Effector memory CD4-positive, alpha-beta T cell (primary cell): ENCODE data around the gene RAB11A.

Experiments
- DNase-seq, 3 donors: peaks; one replicate each; pipeline ENCODE4 v3.0.0-alpha.2; 2020
- H3K27ac ChIP-seq: 2 replicates; pipeline ENCODE4 v1.7.0; 2013; ENCODE audit warnings: mild to moderate bottlenecking, low read length, moderate library complexity; ENCODE audit not compliant: insufficient read depth, poor library complexity, severe bottlenecking
- H3K27me3 ChIP-seq: replicated peaks from 2 replicates; pipeline ENCODE4 v1.7.0; 2013; ENCODE audit warnings: mild to moderate bottlenecking, low read length; ENCODE audit not compliant: insufficient read depth, control insufficient read depth, poor library complexity, severe bottlenecking
- H3K36me3 ChIP-seq: 2 replicates; pipeline ENCODE4 v1.7.0; 2013; ENCODE audit warnings: mild to moderate bottlenecking, low read length, moderate library complexity; ENCODE audit not compliant: control insufficient read depth, insufficient read depth
- H3K4me1 ChIP-seq: 2 replicates; pipeline ENCODE4 v1.7.0; 2013; ENCODE audit warnings: low read length, mild to moderate bottlenecking; ENCODE audit not compliant: control insufficient read depth, insufficient read depth, poor library complexity, severe bottlenecking
- H3K4me3 ChIP-seq: 2 replicates; pipeline ENCODE4 v1.7.0; 2013; ENCODE audit warnings: low read length, low read depth, mild to moderate bottlenecking; ENCODE audit not compliant: insufficient read depth, poor library complexity, severe bottlenecking
- H3K9me3 ChIP-seq: 2 replicates; pipeline ENCODE4 v1.7.0; 2013; ENCODE audit warnings: mild to moderate bottlenecking, low read length, moderate library complexity; ENCODE audit not compliant: control insufficient read depth

RAB11A gene

GRCh38 chr15:65881766-65882434 is 12.6 kb downstream of the RAB11A start:
- Histone ChIP-seq H3K4me1 (peaks cover 6% of the 10 kb centered on the region), H3K27me3 (no peaks in the 10 kb centered on the region), H3K9me3 (no peaks in the 10 kb centered on the region), H3K4me3 (peak overlapping the region; percentile 2), H3K36me3 (peaks cover 41% of the 10 kb centered on the region), H3K27ac (no peak overlapping the region)
- no peak for DNase-seq

- no peak overlapping the region for H3K4me3 ChIP-seq
- H3K27me3 ChIP-seq = no peaks in the 10 kb centered on the region
- peaks cover 19% of the 10 kb centered on the region for H3K4me1 ChIP-seq
- H3K27ac ChIP-seq = no peak overlapping the region
- H3K9me3 ChIP-seq = no peaks in the 10 kb centered on the region
- DNase-seq = no peak
- peaks cover 30% of the 10 kb centered on the region for H3K36me3 ChIP-seq
Measured at GRCh38 chr15:65883571-65883970, 14.3 kb downstream of the RAB11A start.

GRCh38 chr15:65884511-65884910 is 15.2 kb downstream of the RAB11A start:
- peak overlapping the region; percentile 21 for H3K27ac ChIP-seq
- H3K4me1 ChIP-seq = peaks cover 19% of the 10 kb centered on the region

GRCh38 chr15:65885668-65886218 is 16.5 kb downstream of the RAB11A start:
- Histone ChIP-seq H3K27ac (no peak overlapping the region), H3K36me3 (peaks cover 21% of the 10 kb centered on the region), H3K4me1 (peaks cover 19% of the 10 kb centered on the region), H3K9me3 (no peaks in the 10 kb centered on the region), H3K4me3 (no peak overlapping the region), H3K27me3 (no peaks in the 10 kb centered on the region)
- no peak for DNase-seq

More at GRCh38 chr15:65884511-65884910, 15.2 kb downstream of the RAB11A start:
- Histone ChIP-seq H3K4me3 (no peak overlapping the region), H3K36me3 (peaks cover 24% of the 10 kb centered on the region), H3K9me3 (no peaks in the 10 kb centered on the region), H3K27me3 (no peaks in the 10 kb centered on the region)
- no peak for DNase-seq

GRCh38 chr15:65887565-65887964 is 18.3 kb downstream of the RAB11A start:
- H3K4me1 ChIP-seq = peaks cover 12% of the 10 kb centered on the region
- peak overlapping the region; percentile 52 for H3K27ac ChIP-seq
- H3K36me3 ChIP-seq = peaks cover 16% of the 10 kb centered on the region
- no peak overlapping the region for H3K4me3 ChIP-seq
- H3K9me3 ChIP-seq = no peaks in the 10 kb centered on the region
- DNase-seq = no peak
- H3K27me3 ChIP-seq = no peaks in the 10 kb centered on the region

GRCh38 chr15:65888981-65889380 is 19.7 kb downstream of the RAB11A start:
- Histone ChIP-seq H3K27me3 (no peaks in the 10 kb centered on the region), H3K27ac (no peak overlapping the region), H3K36me3 (peaks cover 13% of the 10 kb centered on the region), H3K4me3 (no peak overlapping the region), H3K9me3 (no peaks in the 10 kb centered on the region), H3K4me1 (peaks cover 12% of the 10 kb centered on the region)
- DNase-seq = no peak

- no peaks in the 10 kb centered on the region for H3K9me3 ChIP-seq
- H3K36me3 ChIP-seq = peaks cover 13% of the 10 kb centered on the region
- H3K27me3 ChIP-seq = no peaks in the 10 kb centered on the region
- H3K4me3 ChIP-seq = no peak overlapping the region
- H3K4me1 ChIP-seq = peaks cover 2% of the 10 kb centered on the region
- H3K27ac ChIP-seq = no peak overlapping the region
- DNase-seq = no peak
Measured at GRCh38 chr15:65893060-65893459, 23.8 kb downstream of the RAB11A start.

GRCh38 chr15:65896236-65896635 is 26.9 kb downstream of the RAB11A start:
- Histone ChIP-seq H3K27ac (no peak overlapping the region), H3K4me3 (no peak overlapping the region), H3K4me1 (no peaks in the 10 kb centered on the region), H3K9me3 (no peaks in the 10 kb centered on the region), H3K27me3 (no peaks in the 10 kb centered on the region), H3K36me3 (peaks cover 3% of the 10 kb centered on the region)
- no peak for DNase-seq

- Histone ChIP-seq H3K4me1 (no peaks in the 10 kb centered on the region), H3K4me3 (no peak overlapping the region), H3K9me3 (no peaks in the 10 kb centered on the region), H3K27ac (no peak overlapping the region), H3K36me3 (peaks cover 12% of the 10 kb centered on the region), H3K27me3 (no peaks in the 10 kb centered on the region)
- no peak for DNase-seq
Measured at GRCh38 chr15:65900488-65900887, 31.2 kb downstream of the RAB11A start.

GRCh38 chr15:65901336-65901735 is 32.0 kb downstream of the RAB11A start:
- Histone ChIP-seq H3K27me3 (no peaks in the 10 kb centered on the region), H3K36me3 (peaks cover 12% of the 10 kb centered on the region), H3K27ac (no peak overlapping the region), H3K4me1 (no peaks in the 10 kb centered on the region), H3K9me3 (no peaks in the 10 kb centered on the region), H3K4me3 (no peak overlapping the region)
- DNase-seq = no peak
